ENCODE measurements around the gene GLIPR1. TPM values are rescaled to one million over a fixed set of nuclear protein-coding genes. Genes with fewer than 3 reads are reported as not detected.
A peak's percentile ranks its signal among the peaks of the same experiment; 100 is the strongest.

The GLIPR1 gene
- total RNA-seq, 2 experiments from 2014 or later = 41.3 to 47.7 TPM

DNA sequence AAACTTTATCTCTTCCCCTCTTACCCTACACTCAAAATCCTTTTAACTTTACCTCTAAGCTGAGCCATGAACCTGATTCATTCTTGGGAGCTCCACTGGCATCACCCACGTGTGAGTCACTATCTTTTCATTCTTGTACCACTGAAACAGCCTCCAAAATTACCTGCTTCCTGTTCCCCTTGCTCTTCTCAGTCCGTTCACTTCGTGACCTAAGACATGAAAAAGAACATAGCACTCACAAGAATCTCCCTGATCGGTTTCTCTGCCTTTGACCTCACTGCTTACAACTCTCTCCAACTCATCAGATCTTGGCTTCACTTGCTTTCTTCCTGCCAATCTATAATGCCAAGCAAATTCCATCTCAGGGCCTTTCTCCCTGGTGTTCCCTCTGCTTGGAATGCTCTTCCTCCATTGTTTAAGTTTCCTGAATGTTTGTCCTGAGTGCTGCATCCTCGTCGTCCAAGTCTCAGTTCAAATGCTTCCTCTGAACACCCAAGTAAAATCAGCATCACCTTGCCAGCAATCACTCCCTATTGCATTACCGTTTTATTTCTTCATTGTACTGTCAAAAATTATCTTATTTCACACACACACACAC, 9.2 kb downstream of the GLIPR1 start:
- Histone ChIP-seq H3K27ac (ENCODE audit: low read depth in 1 of 2, low read length in 2 of 2) (peak overlapping the region in 1 of 2 donors; percentile 20), H3K4me3 (ENCODE audit: low read length) (no peak overlapping the region), H3K9me3 (ENCODE audit: control insufficient read depth in 1 of 2, insufficient read depth in 1 of 2, low read length in 2 of 2) (no peaks in the 10 kb centered on the region), H3K4me1 (ENCODE audit: insufficient read depth, low read length) (peaks cover 19% of the 10 kb centered on the region), H3K36me3 (ENCODE audit: insufficient read depth, low read length) (peaks cover 76% of the 10 kb centered on the region), H3K27me3 (ENCODE audit: control insufficient read depth in 1 of 2, insufficient read depth in 2 of 2, low read length in 2 of 2) (no peaks in the 10 kb centered on the region)
- POLR2A ChIA-PET = no interaction called here
- peak overlapping the region; percentile 61 for H3K27ac Mint-ChIP-seq
- no peaks in the 10 kb centered on the region for H3K9me3 Mint-ChIP-seq
- peak overlapping the region; percentile 2 for H3K4me3 Mint-ChIP-seq
- TF ChIP-seq, protein P1, sequence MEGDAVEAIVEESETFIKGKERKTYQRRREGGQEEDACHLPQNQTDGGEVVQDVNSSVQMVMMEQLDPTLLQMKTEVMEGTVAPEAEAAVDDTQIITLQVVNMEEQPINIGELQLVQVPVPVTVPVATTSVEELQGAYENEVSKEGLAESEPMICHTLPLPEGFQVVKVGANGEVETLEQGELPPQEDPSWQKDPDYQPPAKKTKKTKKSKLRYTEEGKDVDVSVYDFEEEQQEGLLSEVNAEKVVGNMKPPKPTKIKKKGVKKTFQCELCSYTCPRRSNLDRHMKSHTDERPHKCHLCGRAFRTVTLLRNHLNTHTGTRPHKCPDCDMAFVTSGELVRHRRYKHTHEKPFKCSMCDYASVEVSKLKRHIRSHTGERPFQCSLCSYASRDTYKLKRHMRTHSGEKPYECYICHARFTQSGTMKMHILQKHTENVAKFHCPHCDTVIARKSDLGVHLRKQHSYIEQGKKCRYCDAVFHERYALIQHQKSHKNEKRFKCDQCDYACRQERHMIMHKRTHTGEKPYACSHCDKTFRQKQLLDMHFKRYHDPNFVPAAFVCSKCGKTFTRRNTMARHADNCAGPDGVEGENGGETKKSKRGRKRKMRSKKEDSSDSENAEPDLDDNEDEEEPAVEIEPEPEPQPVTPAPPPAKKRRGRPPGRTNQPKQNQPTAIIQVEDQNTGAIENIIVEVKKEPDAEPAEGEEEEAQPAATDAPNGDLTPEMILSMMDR (IDR thresholded peaks at IDR 0.05) = no peak
- peaks cover 48% of the 10 kb centered on the region for H3K4me1 Mint-ChIP-seq (ENCODE audit: low read depth)
- H3K36me3 Mint-ChIP-seq (ENCODE audit: low read depth) = peaks cover 67% of the 10 kb centered on the region
- DNase-seq = peak in 3 of 14 experiments; percentile 32 to 46 (median 34)
- peak; percentile 49 for ATAC-seq (ENCODE audit: poor library complexity)
- H3K27me3 Mint-ChIP-seq = no peaks in the 10 kb centered on the region
- intact Hi-C loops (cut with DNase I, micrococcal nuclease) = loop anchor here in 1 of 2 experiments (5.0 kb wide), 2 partner anchors 52 to 157 kb away; partner anchors contain the start of genes CAPS2 and GLIPR1L1
- CTCF ChIA-PET = no interaction called here

DNA sequence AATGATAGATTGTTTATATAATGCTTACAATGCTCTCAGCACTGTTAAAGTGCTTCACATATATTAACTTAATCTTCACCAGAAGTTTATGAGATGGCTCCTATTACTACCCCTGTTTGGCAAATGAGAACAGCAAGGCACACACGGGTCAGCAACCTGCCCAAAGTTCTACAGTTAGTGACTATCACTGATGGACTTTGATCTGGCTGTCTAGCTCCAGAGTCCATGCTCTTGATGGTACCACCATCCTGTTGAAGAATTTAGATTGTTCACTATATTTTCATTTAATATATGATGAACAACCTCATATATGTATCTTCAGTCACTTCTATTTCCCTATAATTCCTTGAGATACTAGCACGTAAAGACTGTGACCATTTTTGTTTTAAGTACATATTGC, 10.6 kb downstream of the GLIPR1 start:
- intact Hi-C loops (cut with DNase I, micrococcal nuclease) = no loop called here
- ATAC-seq (ENCODE audit: poor library complexity) = no peak
- Mint-ChIP-seq H3K9me3 (no peaks in the 10 kb centered on the region), H3K27ac (no peak overlapping the region), H3K27me3 (no peaks in the 10 kb centered on the region), H3K4me1 (ENCODE audit: low read depth) (peaks cover 36% of the 10 kb centered on the region), H3K36me3 (ENCODE audit: low read depth) (peaks cover 73% of the 10 kb centered on the region), H3K4me3 (no peak overlapping the region)
- Histone ChIP-seq H3K36me3 (ENCODE audit: insufficient read depth, low read length) (peaks cover 85% of the 10 kb centered on the region), H3K27ac (ENCODE audit: low read depth in 1 of 2, low read length in 2 of 2) (no peak overlapping the region), H3K9me3 (ENCODE audit: control insufficient read depth in 1 of 2, insufficient read depth in 1 of 2, low read length in 2 of 2) (no peaks in the 10 kb centered on the region), H3K4me1 (ENCODE audit: insufficient read depth, low read length) (peaks cover 12% of the 10 kb centered on the region), H3K4me3 (ENCODE audit: low read length) (no peak overlapping the region), H3K27me3 (ENCODE audit: control insufficient read depth in 1 of 2, insufficient read depth in 2 of 2, low read length in 2 of 2) (no peaks in the 10 kb centered on the region)
- DNase-seq = no peak
- TF ChIP-seq, protein P1 (IDR thresholded peaks at IDR 0.05) = no peak
- ChIA-PET CTCF (no interaction called here), POLR2A (no interaction called here)

DNA sequence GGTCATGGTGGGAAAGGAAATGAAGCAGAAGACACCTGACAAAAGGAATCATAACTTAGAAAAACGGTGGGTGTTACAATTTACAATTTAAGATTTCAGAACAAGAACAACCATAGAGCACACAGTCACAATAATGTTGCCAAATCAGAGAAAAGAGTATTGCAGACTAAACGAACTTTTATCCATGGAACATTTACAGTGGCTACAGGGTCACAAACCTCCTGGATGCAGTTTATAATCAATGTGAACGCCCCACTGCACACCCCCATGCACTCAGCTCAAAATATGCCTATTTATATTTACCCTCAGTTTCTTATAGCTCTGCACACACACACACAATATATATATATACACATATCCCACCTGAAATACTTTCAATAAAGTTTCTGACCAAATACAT, 22.9 kb downstream of the GLIPR1 start:
- no peak overlapping the region for H3K4me3 Mint-ChIP-seq
- no peak overlapping the region for H3K27ac Mint-ChIP-seq
- no peaks in the 10 kb centered on the region for H3K9me3 Mint-ChIP-seq
- H3K27ac ChIP-seq (ENCODE audit: low read depth in 1 of 2, low read length in 2 of 2) = no peak overlapping the region
- H3K36me3 Mint-ChIP-seq (ENCODE audit: low read depth) = peaks cover 67% of the 10 kb centered on the region
- no peaks in the 10 kb centered on the region for H3K27me3 ChIP-seq (ENCODE audit: control insufficient read depth in 1 of 2, insufficient read depth in 2 of 2, low read length in 2 of 2)
- ATAC-seq (ENCODE audit: poor library complexity) (no peak), DNase-seq (no peak)
- intact Hi-C loops (cut with DNase I, micrococcal nuclease) = loop anchor here in 1 of 2 experiments (10.0 kb wide), 1 partner anchor 1061 kb away; no protein-coding TSS in a partner anchor
- TF ChIP-seq, protein P1 (IDR thresholded peaks at IDR 0.05) = no peak
- ChIA-PET POLR2A (no interaction called here), CTCF (interaction anchor here (2.1 to 2.4 kb wide), 2 partner anchors 19 to 113 kb away, joined by 6 to 18 read pairs; partner anchors contain the start of gene GLIPR1L2)
- H3K4me1 Mint-ChIP-seq (ENCODE audit: low read depth) = peaks cover 9% of the 10 kb centered on the region
- no peak overlapping the region for H3K4me3 ChIP-seq (ENCODE audit: low read length)
- H3K27me3 Mint-ChIP-seq = no peaks in the 10 kb centered on the region
- no peaks in the 10 kb centered on the region for H3K4me1 ChIP-seq (ENCODE audit: insufficient read depth, low read length)
- no peaks in the 10 kb centered on the region for H3K9me3 ChIP-seq (ENCODE audit: control insufficient read depth in 1 of 2, insufficient read depth in 1 of 2, low read length in 2 of 2)
- H3K36me3 ChIP-seq (ENCODE audit: insufficient read depth, low read length) = peaks cover 98% of the 10 kb centered on the region

Measured in CD4-positive, alpha-beta T cell (primary cell).